ENCODE data around the gene WDR72.
"Not testable (repeated sequence)": the region's sequence is repeated elsewhere in the genome, so short reads cannot be mapped to it uniquely, and the experiment has no call there.

Gene WDR72

DNA sequence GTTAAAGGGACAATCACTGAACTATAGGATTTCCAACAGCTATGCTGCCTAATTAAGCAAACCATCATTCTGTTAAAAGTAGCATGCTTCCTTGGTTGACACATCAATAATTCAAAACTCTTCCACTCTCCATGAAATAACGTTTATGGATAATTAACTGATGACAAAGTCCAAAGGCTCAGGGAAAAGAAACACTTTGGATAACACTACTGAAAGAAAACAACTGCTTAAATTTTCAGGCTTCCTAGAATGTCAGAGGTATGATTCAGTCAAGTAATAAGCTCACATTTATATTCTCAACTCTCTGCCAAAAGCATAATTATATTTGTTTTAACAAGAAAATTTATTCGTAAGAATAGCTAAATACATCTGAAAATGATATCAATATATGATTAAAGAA lies 49.6 kb downstream of the WDR72 start:
- DNase-seq (ENCODE audit: low read depth) = no peak

DNA sequence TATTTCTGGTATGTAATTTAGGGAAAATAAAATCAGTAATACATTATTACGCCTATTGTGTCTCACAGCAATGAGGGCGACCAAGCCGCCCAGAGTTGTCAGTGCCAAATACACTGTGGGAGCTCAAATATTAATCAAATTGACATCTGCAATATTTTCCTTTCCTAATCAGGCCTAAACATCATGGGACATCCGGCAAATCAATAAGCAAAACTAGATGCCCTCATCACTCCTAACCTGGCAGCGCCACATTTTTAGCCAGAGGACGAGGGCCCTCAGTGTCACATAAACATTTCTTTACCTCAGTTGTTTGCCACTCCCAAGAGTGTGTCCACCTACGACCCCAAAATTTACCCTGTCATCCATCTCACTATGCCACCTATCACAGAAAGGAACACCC lies 64.1 kb downstream of the WDR72 start:
- DNase-seq (ENCODE audit: low read depth) = no peak

DNA sequence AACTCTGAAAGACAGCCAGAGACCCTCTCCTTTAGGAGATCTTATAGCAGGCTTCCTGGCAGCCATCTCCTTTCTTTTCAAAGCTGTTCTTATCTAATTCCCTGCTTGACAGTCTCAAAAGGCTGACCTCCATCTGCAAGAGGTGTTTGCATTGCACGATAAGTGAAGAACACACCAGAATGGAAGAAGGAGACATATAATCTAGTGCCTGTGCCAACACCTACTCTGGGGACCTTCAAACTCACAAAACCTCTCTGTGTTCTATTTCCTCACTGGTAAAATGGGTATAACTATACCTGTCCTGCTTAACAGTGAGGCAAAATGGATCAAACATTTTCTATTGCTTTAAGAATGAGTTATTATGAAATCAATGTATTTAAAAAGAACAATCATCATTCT lies 65.0 kb downstream of the WDR72 start:
- DNase-seq (ENCODE audit: low read depth) = no peak

DNA sequence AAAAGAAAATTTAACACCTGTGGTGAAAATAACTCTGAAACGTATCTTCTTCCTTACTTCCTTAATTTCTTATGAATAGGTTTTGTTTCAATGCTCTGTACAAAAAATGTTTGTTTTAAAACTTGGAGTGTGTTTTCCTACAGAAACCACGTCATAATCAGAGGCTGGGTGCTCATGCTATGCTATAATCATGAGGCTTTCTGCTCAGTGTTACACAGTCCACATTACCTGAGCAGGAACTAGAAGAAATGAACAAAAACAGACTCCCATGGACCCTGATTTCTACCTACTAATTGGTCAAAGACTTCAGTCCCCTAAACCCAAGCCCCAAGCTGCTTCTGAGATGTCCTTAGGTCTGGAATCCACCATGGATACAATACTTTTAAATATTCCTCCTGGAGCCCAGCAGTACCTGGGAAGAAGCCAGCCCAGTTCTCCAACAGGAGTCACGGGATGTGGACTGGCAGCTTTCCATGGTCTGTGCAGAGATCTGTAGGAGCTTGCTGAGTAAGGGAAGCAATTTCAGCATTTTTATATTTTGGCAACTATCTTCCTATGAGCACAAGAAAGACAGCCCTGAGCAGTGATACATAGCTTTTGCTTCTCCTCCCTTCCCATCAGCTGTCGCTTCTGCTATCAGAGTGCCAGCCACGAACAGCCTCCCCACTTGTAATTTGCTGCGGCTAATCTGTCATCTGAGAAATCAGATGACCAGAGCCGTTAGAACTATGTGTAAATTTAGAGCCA lies 65.6 kb downstream of the WDR72 start:
- DNase-seq (ENCODE audit: low read depth) = no peak

DNA sequence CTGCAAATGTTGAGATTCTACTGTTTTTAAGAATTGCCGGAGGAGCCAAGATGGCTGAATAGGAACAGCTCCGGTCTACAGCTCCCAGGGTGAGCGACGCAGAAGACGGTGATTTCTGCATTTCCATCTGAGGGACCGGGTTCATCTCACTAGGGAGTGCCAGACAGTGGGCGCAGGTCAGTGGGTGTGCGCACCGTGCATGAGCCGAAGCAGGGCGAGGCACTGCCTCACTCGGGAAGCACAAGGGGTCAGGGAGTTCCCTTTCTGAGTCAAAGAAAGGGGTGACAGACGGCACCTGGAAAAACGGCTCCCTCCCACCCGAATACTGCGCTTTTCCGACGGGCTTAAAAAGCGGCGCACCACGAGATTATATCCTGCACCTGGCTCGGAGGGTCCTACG lies 75.3 kb downstream of the WDR72 start:
- DNase-seq (ENCODE audit: low read depth) = not testable (repeated sequence)

DNA sequence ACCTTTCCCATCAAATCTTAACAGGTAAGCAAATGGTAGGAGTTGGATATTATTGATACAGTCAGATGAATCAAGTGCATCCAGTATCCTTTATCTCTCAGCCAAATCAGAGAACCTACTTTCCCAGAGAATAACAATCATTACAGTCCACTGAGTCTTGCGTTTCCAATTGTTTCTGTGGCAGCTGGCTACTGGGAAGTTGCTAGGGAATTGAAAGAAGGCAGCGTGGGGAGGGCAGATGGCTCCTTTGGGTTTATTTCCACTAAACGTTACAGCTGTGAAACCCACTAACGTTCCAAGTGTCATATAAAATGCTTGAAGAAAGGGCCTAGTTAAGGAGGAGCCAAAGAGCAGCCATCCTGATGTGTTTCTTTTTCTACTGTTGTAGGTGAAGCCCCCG lies 78.4 kb downstream of the WDR72 start:
- DNase-seq (ENCODE audit: low read depth) = no peak

DNA sequence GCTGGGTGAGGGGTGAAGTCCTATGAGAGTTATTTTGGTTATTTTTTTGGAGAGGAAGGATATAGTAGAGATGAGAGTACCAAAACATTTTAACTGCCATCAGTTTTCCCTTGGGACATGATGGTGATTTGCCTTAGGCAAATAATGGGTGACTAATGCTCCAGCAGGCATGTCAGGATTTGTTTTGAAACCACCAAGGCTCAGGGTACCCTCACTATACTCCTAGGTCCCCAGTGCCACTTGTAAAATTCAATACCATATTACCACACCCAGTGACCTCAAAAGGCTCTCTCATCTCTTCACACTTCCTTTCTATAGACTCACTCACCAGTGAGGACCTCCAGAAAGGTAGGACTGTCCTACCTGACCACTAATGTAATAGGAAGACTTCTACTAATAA lies 83.6 kb downstream of the WDR72 start:
- no peak for DNase-seq (ENCODE audit: low read depth)

DNA sequence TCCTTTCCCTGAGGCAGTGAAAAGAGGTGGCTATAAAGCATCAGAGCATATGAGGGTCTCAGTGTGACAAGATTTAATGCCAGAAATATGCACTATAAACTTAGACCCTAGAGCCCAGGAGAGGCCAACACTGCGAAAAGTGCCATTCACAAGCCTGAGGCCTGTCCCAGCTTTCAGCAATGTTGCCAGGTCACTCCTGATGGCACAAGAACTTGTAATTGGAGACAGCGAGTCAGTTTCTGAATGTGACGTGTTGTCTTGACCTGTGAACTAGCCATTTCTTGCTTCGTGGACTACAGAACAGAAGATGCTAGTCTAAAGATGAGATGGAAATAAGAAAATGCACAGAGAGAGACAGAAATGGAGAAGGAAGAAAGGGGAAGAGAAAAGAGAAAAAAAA lies 87.9 kb downstream of the WDR72 start:
- no peak for DNase-seq (ENCODE audit: low read depth)

DNA sequence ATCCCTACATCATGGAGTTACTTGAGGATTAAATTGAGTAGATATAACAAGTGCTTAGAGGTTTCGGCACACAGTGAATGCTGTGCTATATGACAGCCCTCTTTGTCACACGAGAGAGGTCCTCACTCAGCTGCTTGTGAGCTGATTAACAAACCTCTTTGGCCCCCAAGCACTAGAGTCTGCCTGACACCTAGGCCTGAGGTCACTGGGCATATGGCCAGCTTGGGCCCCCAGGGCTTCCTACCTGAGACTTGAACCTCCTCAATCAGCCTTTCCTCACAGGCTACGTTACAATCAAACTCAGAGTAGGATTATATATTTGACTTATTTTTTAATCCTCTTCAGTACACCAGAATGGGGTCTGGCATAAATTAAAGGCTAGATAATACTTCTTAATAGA lies 88.8 kb downstream of the WDR72 start:
- DNase-seq (ENCODE audit: low read depth) = no peak

DNA sequence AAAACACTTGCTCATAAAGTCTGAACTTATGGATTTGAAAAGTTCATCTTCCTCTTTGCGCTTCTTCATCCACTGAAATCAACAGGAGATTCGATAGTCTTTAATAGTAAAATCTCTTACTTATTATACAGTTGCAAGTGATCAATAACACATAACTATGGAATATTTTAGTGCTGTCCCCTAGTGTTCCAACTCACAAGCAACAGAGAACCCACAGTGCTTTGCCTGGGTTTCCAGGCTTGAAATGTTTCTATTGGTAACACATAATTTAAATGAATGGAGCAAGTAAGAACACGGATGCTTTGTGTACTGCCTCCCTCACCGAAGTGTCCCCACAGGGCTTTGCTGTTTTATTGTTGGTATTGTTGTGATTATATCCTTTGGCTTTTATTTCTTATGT lies 93.5 kb downstream of the WDR72 start:
- no peak for DNase-seq (ENCODE audit: low read depth)

DNA sequence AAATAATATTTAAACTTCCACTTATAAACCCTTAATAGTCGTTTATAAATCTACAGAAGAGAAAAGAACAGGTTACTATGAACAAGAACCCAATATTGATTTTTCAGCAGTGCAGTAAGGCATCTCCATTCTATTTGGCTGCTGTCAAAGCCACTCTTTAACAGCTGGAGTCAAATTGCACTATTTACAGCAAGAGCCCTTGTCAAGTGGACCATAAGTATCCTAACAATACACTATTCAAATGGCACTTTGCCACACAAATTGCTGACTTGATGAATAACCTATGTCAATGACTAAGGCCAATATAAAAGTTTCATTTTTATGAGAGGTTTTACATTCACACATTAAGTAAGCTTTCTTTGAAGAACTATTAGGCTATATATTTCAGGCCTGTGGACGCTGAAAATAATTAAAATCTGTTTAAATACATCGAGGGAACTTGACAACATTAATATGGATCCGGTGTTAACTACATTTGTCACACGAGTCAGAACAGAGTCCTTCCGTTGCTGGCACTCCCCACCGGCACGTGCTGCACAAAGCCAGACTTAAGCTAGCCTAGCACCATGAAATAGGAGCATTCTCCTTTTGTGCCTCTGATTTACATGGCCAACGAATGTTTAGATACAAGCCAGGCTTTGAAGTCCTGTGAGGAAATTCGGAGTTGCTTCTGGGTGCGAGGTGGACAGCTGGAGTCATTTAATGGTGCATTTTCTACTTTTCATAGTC lies 100.5 kb downstream of the WDR72 start:
- DNase-seq (ENCODE audit: low read depth) = no peak

DNA sequence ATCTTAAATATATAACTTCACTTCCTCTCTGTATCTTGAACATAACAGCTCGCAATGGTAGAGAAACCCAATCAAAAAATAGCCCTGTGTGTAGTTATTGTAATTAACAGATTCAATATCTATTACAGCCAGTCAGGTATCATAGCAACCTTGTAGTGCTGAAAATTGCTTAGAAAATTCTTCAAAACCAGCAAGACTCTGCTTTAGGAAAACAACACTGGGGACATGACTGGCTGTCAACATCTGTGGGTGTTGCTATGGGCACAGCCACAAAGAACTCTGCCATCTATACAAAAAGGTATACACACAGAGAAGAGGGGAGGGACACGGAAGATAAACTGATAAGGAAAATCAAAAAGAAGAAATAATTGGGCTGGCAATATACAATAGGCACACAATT lies 101.2 kb downstream of the WDR72 start:
- DNase-seq (ENCODE audit: low read depth) = no peak

DNA sequence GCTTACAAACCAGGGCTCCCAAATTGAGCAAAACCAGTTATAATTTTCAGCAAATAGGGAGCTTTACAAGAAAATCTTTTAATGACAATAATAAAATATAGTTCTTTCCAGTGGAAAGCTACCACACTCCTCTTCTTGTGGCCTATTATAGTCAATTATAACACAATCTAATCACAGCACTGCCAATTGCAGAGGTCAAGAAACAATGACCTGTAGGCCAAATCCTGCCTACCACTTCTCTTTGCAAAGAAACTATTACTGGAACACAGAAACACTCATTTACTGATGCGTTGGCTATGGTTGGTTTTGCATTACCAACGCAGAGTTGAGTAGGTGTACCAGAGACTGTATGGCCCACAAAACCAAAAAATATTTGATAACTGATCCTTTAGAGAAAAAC lies 110.5 kb downstream of the WDR72 start:
- DNase-seq (ENCODE audit: low read depth) = no peak

DNA sequence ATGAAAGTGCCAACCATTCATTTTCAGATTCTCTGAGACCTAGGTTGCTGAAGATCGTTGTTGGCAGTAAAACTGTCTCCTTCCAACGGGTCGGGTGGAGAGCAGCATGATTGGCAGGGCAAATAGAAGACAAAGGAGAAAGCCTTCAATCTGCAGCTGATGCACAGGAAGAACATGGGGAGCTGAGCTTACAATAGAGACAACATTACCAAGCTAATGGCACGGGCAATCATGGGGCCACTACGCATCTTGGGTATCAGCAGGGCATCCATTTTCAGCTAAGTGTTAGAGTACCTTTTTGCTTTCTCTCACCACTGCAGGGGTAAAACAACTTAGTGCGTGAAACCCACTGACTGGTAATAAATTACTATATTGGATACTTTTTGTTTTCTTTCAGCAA lies 114.8 kb downstream of the WDR72 start:
- DNase-seq (ENCODE audit: low read depth) = no peak

DNA sequence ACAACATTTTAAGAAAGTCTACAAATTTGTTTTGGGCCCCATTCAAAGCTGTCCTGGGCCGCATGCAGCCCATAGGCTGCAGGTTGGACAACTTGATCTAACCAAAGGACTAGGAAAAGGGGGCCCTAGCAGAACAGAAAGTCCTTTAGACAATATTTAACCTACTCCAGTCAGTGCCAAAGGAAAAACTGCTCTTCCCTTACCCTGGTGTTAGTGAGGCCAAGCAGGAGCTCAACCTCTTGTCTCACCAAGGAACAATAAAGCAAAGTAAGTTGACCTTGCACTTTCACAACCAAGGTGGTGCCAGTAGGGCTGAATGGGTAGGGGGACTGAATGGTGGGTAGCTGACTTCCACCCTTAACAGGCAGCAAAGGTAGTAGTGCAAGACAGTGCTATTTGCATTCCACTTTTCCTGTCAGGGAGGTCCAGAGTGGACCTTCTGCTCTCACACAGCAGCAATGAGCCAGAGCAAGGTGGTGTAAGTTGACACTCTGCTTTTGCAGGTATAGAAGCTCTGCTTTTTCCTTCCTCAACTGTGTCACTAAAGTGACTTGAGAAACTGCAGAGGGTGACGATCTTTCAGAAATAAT lies 124.9 kb downstream of the WDR72 start:
- DNase-seq (ENCODE audit: low read depth) = no peak

DNA sequence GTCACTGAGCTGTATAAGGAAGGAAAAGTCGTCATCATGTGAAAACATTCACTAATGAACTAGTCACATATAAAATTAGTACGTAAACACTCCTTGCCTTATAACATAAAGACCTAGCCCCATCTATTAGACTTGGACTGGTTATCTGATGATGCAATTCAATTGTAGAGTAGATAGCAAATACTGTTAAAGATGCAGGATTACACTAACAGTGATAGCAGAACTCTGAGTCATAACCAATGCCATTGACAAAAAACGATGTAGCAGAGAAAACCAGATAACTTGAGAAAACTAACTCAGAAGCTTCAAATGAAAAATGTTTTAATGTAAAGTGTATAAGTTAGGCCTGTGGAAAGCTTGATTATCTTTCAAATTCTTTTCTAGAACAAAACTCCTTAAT lies 132.2 kb downstream of the WDR72 start:
- DNase-seq (ENCODE audit: low read depth) = no peak

DNA sequence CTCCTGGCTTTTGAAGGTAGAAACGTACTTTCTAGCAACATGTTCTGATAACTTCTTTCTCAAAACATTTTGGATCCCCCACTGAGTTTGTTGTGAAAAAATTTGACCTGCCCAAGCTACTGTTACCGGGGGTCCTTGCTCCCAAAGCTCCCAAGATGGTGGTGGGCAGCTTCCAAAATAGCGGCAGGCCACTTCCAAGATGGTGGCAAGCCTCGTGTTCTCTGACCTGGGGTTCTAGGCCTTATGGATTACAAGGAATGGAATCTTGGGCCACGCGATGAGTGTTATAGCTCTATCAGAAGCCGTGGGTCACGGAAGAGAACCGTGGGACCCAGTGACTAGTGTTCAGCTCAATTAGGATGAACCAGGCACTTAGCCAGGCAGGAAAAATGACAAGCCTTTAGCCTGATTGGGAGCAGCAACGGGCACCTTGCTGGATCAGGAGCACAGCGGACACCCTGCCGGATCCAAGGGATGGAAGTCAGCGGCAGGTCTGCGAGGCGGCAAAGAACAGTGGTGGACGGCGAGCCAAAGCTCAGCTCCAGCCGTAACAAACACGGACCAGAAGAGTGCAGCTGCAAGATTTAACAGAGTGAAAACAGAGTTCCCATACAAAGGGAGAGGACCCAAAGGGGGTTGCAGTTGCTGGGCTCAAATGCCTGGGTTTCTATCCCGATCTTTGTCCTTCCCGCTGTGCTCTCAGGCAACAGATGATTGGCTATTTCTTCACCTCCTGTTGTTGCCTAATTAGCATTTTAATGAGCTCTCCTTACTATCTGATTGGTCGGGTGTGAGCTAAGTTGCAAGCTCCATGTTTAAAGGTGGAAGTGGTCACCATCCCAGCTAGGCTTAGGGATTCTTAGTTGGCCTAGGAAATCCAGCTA lies 133.3 kb downstream of the WDR72 start:
- no peak for DNase-seq (ENCODE audit: low read depth)

DNA sequence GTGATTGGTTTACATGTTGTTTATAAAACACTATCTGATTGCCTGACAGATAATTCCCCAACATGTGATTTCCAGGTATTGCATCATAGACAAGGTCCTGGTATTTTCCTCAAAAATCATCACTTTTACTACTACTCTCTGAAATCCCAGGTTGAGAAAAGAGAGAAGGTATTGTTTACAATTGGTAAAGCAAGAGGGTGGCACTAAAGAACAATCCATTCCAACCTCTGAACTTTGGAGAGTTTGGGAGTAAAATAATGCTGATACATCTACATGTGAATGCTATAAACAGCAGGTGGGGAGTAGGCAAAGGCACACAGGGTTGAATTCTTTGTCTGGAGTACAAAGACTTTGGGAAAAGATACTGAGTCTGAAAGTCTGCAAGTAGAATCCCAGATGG lies 134.2 kb downstream of the WDR72 start:
- no peak for DNase-seq (ENCODE audit: low read depth)

DNA sequence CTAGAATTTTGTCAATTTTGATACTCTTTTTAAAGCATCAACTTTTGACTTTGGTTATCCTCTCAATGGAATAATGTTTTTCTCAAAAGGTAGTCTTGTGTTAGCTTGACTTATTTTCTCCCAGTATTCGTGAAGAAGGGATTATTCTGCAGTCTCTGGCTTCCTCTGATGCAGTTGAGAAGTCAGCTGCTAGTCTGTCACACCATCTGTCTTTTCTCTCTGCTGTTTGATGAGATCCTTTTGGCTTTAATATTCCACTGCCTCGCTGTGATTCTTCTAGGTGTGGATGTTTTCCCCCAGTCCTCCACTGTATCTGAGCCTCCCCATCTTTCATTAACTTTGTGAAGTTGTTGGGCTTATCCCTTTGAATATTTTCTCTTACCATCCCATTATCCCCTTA lies 141.0 kb downstream of the WDR72 start:
- no peak for DNase-seq (ENCODE audit: low read depth)

DNA sequence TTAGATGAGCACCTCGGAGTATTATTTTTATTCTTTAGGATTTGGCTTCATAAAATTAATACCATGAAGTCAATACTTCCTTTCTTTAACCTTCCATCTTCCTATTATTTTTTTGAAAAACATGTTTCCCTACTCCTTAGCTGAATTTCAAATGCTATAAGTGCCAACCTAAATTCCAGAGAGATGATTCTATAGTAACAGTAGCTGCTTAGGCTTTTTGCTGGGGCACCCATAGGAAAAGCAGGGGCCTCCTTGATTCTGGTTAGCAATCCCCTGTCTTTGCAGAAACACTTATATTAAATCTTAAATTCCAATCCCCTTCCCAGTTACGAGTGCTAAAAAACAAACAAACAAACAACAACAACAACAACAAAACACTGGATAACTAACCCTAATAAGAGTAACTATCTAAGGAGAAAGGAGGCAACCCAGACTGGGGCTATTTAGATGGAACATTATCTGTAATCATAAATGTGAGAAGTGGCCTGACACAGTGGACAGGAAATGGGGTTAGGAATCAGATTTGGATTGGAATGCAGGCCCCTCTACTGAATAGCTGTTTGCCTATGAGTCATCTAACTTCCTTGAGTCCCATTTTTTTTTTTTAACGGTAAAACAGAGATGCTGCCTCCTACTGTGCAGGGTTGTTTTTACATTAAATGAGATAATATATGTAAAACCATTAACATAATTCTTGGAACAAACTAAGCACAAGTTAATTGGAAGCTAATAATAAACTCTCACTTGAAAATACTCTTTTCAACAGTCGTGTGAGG lies 148.1 kb downstream of the WDR72 start:
- no peak for DNase-seq (ENCODE audit: low read depth)

DNA sequence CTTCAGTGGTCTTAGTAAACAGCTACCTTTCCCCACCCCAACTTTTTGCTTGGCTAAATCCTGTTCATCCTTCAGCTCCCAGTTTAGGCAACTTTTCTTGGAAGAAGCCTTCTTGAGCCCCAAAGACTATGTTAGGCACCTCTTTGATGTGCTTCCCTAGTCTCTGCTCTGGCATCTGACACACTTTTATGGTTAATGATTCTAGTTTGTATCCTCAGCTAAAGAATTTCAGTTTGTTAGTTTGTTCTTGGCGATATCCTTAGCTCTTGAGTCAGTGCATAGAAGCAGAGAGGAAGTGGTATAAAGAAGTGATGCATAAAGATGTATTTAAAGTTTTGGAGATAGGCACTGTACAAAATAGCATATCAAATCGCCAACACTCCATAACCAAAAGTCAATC lies 168.4 kb downstream of the WDR72 start:
- DNase-seq (ENCODE audit: low read depth) = no peak

DNA sequence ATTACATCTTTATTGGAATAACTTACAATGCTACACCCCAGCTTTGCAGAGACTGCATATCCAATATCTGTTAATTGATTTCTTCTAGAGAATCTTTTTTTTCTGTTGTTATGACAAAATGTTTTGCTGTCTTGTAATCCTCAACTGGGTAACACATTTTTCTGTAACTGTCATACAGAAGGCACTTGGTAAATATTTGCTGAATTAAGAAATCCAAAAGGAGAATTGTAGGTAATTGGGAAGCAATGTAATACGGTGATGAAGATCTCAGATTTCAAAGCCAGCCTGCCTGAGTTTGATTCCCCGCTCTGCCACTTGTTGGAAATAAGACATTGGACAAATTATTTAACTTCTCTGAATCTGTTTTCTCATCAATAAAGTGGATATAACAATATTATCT lies 169.1 kb downstream of the WDR72 start:
- DNase-seq (ENCODE audit: low read depth) = no peak

All from EH (cell line).